HEK293T (cell line): ENCODE data around the gene BIRC5.

Source experiments
- BHLHE40 ChIP-seq: fragments of 450-650 bp; IDR thresholded peaks from 2 replicates; pipeline ENCODE4 v1.6.1; 2016; ENCODE audit warnings: mild to moderate bottlenecking, moderate library complexity, borderline replicate concordance
- FOXK2 ChIP-seq: fragments of 450-650 bp; IDR thresholded peaks from 2 replicates; pipeline ENCODE4 v1.6.1; 2016; ENCODE audit warnings: mild to moderate bottlenecking

GRCh38 chr17:78185981-78186691 is 27.9 kb upstream of the BIRC5 start:
- no peak for TF ChIP-seq BHLHE40
- TF ChIP-seq FOXK2: no peak
